Calu3 (cell line): Measurements from ENCODE around the gene KCND1. TPM values are rescaled to one million over a fixed set of nuclear protein-coding genes. Genes with fewer than 3 reads are reported as not detected.

Source experiments
- BruUV-seq: library from RNA; stranded (reverse); fragments of 400-500 nt; replicated peaks from 2 replicates; lab custom pipeline; 2021; lab: Mats Ljungman, UMichigan
- CTCF ChIA-PET: fragments of 300-600 bp; sonication (Branson Sonifier 250); formaldehyde crosslinking; loops from one replicate; lab custom pipeline; 2022; ENCODE audit warnings: antibody characterized with exemption; lab: Charles Lee
- DNase-seq: peaks from one replicate; pipeline ENCODE4 v3.0.0; 2022
- H3K27ac Mint-ChIP-seq: one replicate; pipeline ENCODE4 v1.8.0; 2022; ENCODE audit warnings: mixed read lengths; ENCODE audit not compliant: unreplicated experiment
- H3K27me3 Mint-ChIP-seq: one replicate; pipeline ENCODE4 v1.8.0; 2022; ENCODE audit warnings: mixed read lengths; ENCODE audit not compliant: unreplicated experiment
- H3K36me3 Mint-ChIP-seq: one replicate; pipeline ENCODE4 v1.8.0; 2022; ENCODE audit warnings: mild to moderate bottlenecking, moderate library complexity, mixed read lengths; ENCODE audit not compliant: insufficient read depth, unreplicated experiment
- H3K4me1 Mint-ChIP-seq: one replicate; pipeline ENCODE4 v1.8.0; 2022; ENCODE audit warnings: mild to moderate bottlenecking, low read depth, mixed read lengths; ENCODE audit not compliant: unreplicated experiment
- H3K4me3 Mint-ChIP-seq: one replicate; pipeline ENCODE4 v1.8.0; 2022; ENCODE audit warnings: mild to moderate bottlenecking, low read depth, moderate library complexity, mixed read lengths; ENCODE audit not compliant: unreplicated experiment
- H3K9me3 Mint-ChIP-seq: one replicate; pipeline ENCODE4 v1.8.0; 2022; ENCODE audit warnings: low read depth, mixed read lengths; ENCODE audit not compliant: unreplicated experiment
- CTCF ChIP-seq: fragments of 200-600 bp; IDR thresholded peaks from one replicate; pipeline ENCODE4 v1.8.0; 2022; ENCODE audit warnings: antibody characterized with exemption; ENCODE audit not compliant: unreplicated experiment
- intact Hi-C: fragments of 100-400 bp; cut with micrococcal nuclease; formaldehyde crosslinking; loops from one replicate; pipeline ENCODE4 v1.10.0; 2022; ENCODE audit not compliant: unreplicated experiment
- total RNA-seq: library from RNA; stranded (reverse); gene quantifications from 2 replicates; pipeline ENCODE4 v1.2.3, GENCODE V29; 2022

KCND1 gene
- total RNA-seq, 1 experiment from 2014 or later: 8.4 TPM

DNA sequence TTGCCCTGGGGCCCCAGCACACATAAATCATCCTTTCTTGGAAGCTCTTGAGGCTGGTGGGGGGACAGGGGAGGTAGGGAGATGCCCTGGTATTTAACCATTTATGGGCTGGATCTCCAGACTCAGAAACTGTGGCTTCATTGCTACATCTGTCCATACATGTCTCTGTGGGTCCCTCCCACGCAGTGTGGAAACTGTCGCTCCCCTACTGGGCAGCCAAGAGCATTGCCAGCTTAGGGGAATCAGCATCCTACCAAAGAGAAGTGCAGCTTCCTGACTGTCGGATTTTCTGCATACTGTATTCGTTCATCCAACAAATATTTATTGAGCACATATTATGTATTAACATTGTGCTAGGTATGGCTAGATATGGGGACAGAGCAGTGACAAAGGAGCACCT is 26.7 kb upstream of the KCND1 start:
- no peak overlapping the region for H3K4me3 Mint-ChIP-seq
- TF ChIP-seq CTCF: no peak
- no peaks in the 10 kb centered on the region for H3K9me3 Mint-ChIP-seq
- DNase-seq: no peak
- H3K27me3 Mint-ChIP-seq: no peaks in the 10 kb centered on the region
- peaks cover 43% of the 10 kb centered on the region for H3K36me3 Mint-ChIP-seq
- TSS peak; percentile 7 for BruUV-seq
- H3K4me1 Mint-ChIP-seq: peaks cover 26% of the 10 kb centered on the region
- intact Hi-C loops: no loop called here
- CTCF ChIA-PET: no interaction called here
- no peak overlapping the region for H3K27ac Mint-ChIP-seq

- peaks cover 26% of the 10 kb centered on the region for H3K4me1 Mint-ChIP-seq
- intact Hi-C loops: no loop called here
- no peak for DNase-seq
- no peak overlapping the region for H3K4me3 Mint-ChIP-seq
- no peaks in the 10 kb centered on the region for H3K9me3 Mint-ChIP-seq
- CTCF ChIA-PET: no interaction called here
- BruUV-seq: no TSS peak
- H3K36me3 Mint-ChIP-seq: peaks cover 47% of the 10 kb centered on the region
- no peak for TF ChIP-seq CTCF
- H3K27ac Mint-ChIP-seq: no peak overlapping the region
- H3K27me3 Mint-ChIP-seq: no peaks in the 10 kb centered on the region
Observed at GRCh38 chrX:48997865-48998264, 26.2 kb upstream of the KCND1 start.

GRCh38 chrX:48997455-48997854 is 25.8 kb upstream of the KCND1 start:
- Mint-ChIP-seq H3K27me3 (no peaks in the 10 kb centered on the region), H3K9me3 (no peaks in the 10 kb centered on the region), H3K36me3 (peaks cover 44% of the 10 kb centered on the region), H3K27ac (no peak overlapping the region), H3K4me3 (no peak overlapping the region), H3K4me1 (peaks cover 26% of the 10 kb centered on the region)
- CTCF ChIA-PET: no interaction called here
- intact Hi-C loops: no loop called here
- BruUV-seq: no TSS peak
- TF ChIP-seq CTCF: no peak
- no peak for DNase-seq

- Mint-ChIP-seq H3K4me3 (no peak overlapping the region), H3K36me3 (peaks cover 39% of the 10 kb centered on the region), H3K27me3 (no peaks in the 10 kb centered on the region), H3K27ac (no peak overlapping the region), H3K9me3 (no peaks in the 10 kb centered on the region), H3K4me1 (peaks cover 26% of the 10 kb centered on the region)
- intact Hi-C loops: no loop called here
- TF ChIP-seq CTCF: no peak
- CTCF ChIA-PET: interaction anchor here (0.6 kb wide), 1 partner anchor 473 kb away, joined by 4 read pairs; no protein-coding TSS in a partner anchor
- DNase-seq: no peak
- no TSS peak for BruUV-seq
Observed at GRCh38 chrX:48996969-48997368, 25.3 kb upstream of the KCND1 start.
